Gastrocnemius medialis (tissue), 4 donors: Measurements from ENCODE around the gene JUP. TPM values are rescaled to one million over a fixed set of nuclear protein-coding genes. Genes with fewer than 3 reads are reported as not detected.

Experiments used
- ATAC-seq, 2 donors: fragments of 150-250 bp; one replicate each; pipeline ENCODE4 v1.9.1; 2016
- DNase-seq, 2 donors: peaks; one replicate each; pipeline ENCODE4 v3.0.0-alpha.2; 2019
- H3K27ac ChIP-seq, 4 donors: fragments of 200-600 bp; sonication (generic); 1 replicate in 1 of 4; 2 replicates in 3 of 4; pipeline ENCODE4 v1.5.1; 2016 to 2018; ENCODE audit warnings: mild to moderate bottlenecking in 2 of 4, moderate library complexity in 1 of 4
- H3K27me3 ChIP-seq, 3 donors: fragments of 200-600 bp; sonication (generic) in 2 of 3; 1 replicate in 1 of 3; 2 replicates in 2 of 3; pipeline versions ENCODE4 v1.5.1 to v1.6.0; 2016 to 2019; ENCODE audit warnings: mild to moderate bottlenecking in 1 of 3, moderate library complexity in 1 of 3
- H3K36me3 ChIP-seq, 2 donors: fragments of 200-600 bp; sonication (generic) in 1 of 2; one replicate each; pipeline ENCODE4 v1.5.1; 2017 to 2018
- H3K4me1 ChIP-seq, 2 donors: fragments of 200-600 bp; sonication (generic) in 1 of 2; one replicate each; pipeline ENCODE4 v1.5.1; 2016 to 2017; ENCODE audit warnings: mild to moderate bottlenecking in 2 of 2
- H3K4me3 ChIP-seq, 4 donors: fragments of 200-600 bp; sonication (generic) in 3 of 4; 1 replicate in 1 of 4; 2 replicates in 3 of 4; pipeline ENCODE4 v1.5.1; 2016 to 2019; ENCODE audit warnings: mild to moderate bottlenecking in 2 of 4
- H3K9me3 ChIP-seq, 3 donors: fragments of 200-600 bp; sonication (generic) in 2 of 3; 1 replicate in 1 of 3; 2 replicates in 2 of 3; pipeline ENCODE4 v1.5.1; 2016 to 2019
- CTCF ChIP-seq, 5 experiments: fragments of 450-650 bp in 3 of 5; fragments of 200-600 bp in 2 of 5; sonication (generic) in 2 of 5; IDR thresholded peaks in 4 of 5; conservative IDR thresholded peaks in 1 of 5; 1 replicate in 4 of 5; 2 replicates in 1 of 5; pipeline ENCODE4 v1.5.1; 2016 to 2019; ENCODE audit warnings: antibody characterized with exemption in 5 of 5, mild to moderate bottlenecking in 3 of 5, moderate library complexity in 3 of 5
- POLR2A ChIP-seq, 2 donors: fragments of 450-650 bp; IDR thresholded peaks; one replicate each; pipeline ENCODE4 v1.6.1; 2017; ENCODE audit warnings: antibody characterized with exemption in 2 of 2, mild to moderate bottlenecking in 2 of 2, moderate library complexity in 2 of 2
- in situ Hi-C, 4 donors: fragments of 200-750 bp; cut with MboI; loops; one replicate each; pipeline versions ENCODE4 v1.15.0 to v1.8.0; 2017; ENCODE audit warnings: low sequenced_read_pairs in 4 of 4
- intact Hi-C: fragments of 100-400 bp; cut with DNase I; formaldehyde crosslinking; loops from one replicate; pipeline ENCODE4 v1.15.1; 2023; ENCODE audit warnings: low total_unique reads
- total RNA-seq, 4 donors: library from RNA; depleted of rRNA; stranded (reverse); fragments of >200 nt; gene quantifications; one replicate each; pipeline versions ENCODE4 v1.1.0 to v1.2.3, GENCODE V29; 2016

The JUP gene
- total RNA-seq, 4 donors from 2014 or later, result 88.8 to 135 (median 113) TPM

DNA sequence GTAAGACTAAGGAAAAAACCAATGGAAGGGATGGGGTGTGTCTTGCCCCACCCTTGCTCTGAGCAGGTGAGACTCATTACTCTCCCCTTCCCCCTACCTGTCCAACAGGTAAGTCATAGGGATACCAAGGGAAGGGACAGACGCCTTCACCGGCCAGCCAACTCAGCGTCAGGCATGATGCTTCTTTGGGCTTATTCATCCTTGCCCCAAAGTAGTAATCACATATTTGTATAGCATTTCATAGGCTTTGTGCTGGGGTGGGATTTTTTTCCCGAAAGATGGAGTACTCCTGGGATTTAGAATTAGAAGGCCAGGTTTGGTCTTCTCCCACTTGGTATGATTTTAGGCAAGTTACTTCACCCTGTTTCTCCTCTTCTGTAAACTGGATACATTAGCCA is 509 bp upstream of the JUP start:
- H3K4me3 ChIP-seq, result no peak overlapping the region
- no peak for ATAC-seq

DNA sequence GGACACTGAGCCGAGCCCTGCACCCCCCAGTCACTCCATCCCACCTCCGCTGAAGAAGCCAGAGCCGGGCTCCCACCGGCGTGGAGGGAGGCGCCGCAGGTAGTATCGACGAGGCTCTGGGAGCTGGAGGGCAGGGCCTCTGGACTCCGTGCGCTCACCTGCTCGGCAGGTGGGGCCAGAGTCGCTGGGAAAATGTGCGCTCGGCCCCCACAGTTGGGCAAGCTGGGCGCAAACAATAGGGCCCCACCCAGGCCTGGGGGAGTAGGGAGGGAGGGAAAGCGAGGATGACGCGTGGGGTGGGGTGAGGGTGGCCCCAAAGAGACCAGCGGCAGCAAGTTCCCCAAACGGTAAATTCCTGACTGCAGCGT is 668 bp downstream of the JUP start:
- Histone ChIP-seq H3K27ac (peak overlapping the region; percentile 81 to 95 (median 92)), H3K4me3 (peak overlapping the region; percentile 72 to 83 (median 78)), H3K27me3 (no peaks in the 10 kb centered on the region), H3K36me3 (no peaks in the 10 kb centered on the region), H3K4me1 (peaks cover 47 to 52% of the 10 kb centered on the region in 2 donors), H3K9me3 (no peaks in the 10 kb centered on the region)
- no peak for TF ChIP-seq CTCF (IDR thresholded peaks at IDR 0.05 in 4 of 5, conservative IDR thresholded peaks at IDR 0.05 in 1 of 5)
- TF ChIP-seq POLR2A (IDR thresholded peaks at IDR 0.05), result no peak
- peak in 1 of 2 donors; percentile 43 for DNase-seq
- in situ Hi-C loops (no loop called here), intact Hi-C loops (loop anchor here (2.0 to 5.0 kb wide), 2 partner anchors 97 to 231 kb away; partner anchors contain the start of genes DNAJC7 and EIF1)
- ATAC-seq, result peak in 1 of 2 donors; percentile 0

More for the DNA sequence above, 509 bp upstream of the JUP start:
- Histone ChIP-seq H3K27ac (peak overlapping the region; percentile 48 to 64 (median 58)), H3K9me3 (no peaks in the 10 kb centered on the region), H3K27me3 (no peaks in the 10 kb centered on the region), H3K4me1 (peaks cover 35 to 41% of the 10 kb centered on the region in 2 donors), H3K36me3 (no peaks in the 10 kb centered on the region)
- no peak for TF ChIP-seq CTCF (IDR thresholded peaks at IDR 0.05 in 4 of 5, conservative IDR thresholded peaks at IDR 0.05 in 1 of 5)
- no peak for TF ChIP-seq POLR2A (IDR thresholded peaks at IDR 0.05)
- intact Hi-C loops (loop anchor here (2.0 to 5.0 kb wide), 2 partner anchors 98 to 230 kb away; partner anchors contain the start of genes DNAJC7 and EIF1), in situ Hi-C loops (no loop called here)
- no peak for DNase-seq

DNA sequence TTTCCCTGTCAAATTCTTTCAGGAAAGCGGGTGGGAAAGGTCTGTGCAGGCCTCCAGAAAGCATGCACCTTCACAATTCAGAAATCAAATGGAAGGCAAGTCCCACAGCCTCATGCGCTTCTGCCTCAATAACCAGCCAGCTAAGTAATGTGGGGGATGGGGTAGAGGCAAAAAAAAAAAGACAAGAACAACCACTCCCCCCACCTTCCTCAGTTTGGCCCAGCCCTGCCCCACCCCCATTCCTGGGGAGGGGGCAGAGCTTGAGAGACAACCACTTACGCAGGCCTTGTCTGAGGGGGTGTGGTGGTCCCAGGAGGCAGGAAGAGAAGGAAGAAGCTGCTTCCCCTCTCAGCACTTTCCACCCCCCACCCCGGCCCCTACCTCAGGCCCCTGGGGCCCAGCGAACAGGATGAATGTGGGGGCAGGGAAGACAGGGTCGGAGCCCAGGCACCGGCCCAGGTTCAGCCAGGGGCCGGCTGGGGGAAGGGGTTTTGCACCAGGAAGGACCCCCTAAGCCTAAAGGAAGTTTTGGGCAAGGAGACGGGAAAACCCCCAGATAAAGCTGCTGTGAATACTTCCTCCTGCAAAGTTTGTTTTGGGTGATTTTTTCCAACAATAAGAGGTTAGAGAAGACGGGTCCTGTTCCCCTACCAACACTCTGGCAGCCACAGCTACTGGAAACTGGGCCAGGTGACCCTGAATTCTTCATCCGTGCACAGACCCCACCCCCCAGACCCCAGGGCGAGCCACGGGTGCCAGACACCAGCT is 1.2 kb downstream of the JUP start:
- H3K27me3 ChIP-seq, result no peaks in the 10 kb centered on the region

DNA sequence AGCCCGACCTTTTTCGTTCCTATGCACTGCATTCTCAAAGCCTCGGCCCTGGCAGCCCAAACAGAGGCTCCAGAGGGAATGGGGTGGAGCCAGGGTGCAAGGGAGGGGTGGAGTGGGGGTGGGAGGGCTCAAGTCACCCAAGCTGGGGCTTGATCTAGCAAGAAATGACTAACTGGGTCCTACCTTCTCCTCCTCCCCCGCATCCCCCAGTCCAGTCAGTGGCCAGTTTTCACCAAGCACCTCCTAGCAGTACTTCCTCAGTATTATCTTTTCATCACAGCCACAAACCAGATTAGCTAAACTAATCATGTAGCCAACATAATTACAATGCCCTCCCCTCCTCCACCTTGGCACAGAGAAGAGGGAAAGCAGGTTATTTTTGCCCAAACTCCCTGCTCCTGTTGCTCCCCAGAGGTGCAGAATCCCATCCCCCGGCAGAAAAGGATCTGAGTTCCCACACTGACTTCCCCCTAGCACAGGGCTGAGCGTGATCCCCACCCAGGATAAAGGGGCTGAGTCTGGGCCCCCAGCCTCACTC is 2.2 kb downstream of the JUP start:
- Histone ChIP-seq H3K27me3 (no peaks in the 10 kb centered on the region), H3K4me3 (peak overlapping the region; percentile 72 to 83 (median 78)), H3K9me3 (no peaks in the 10 kb centered on the region), H3K36me3 (no peaks in the 10 kb centered on the region), H3K27ac (peak overlapping the region; percentile 81 to 95 (median 92)), H3K4me1 (peaks cover 63 to 68% of the 10 kb centered on the region in 2 donors)
- intact Hi-C loops, result no loop called here
- ATAC-seq, result no peak
- TF ChIP-seq POLR2A (IDR thresholded peaks at IDR 0.05) (no peak), CTCF (IDR thresholded peaks at IDR 0.05 in 4 of 5, conservative IDR thresholded peaks at IDR 0.05 in 1 of 5) (no peak)
- in situ Hi-C loops, result no loop called here
- peak; percentile 30 to 37 for DNase-seq

More for the DNA sequence above, 1.2 kb downstream of the JUP start:
- TF ChIP-seq POLR2A (IDR thresholded peaks at IDR 0.05) (no peak), CTCF (IDR thresholded peaks at IDR 0.05 in 4 of 5, conservative IDR thresholded peaks at IDR 0.05 in 1 of 5) (no peak)
- in situ Hi-C loops, result no loop called here
- H3K9me3 ChIP-seq, result no peaks in the 10 kb centered on the region
- H3K36me3 ChIP-seq, result no peaks in the 10 kb centered on the region
- H3K27ac ChIP-seq, result peak overlapping the region; percentile 81 to 95 (median 92)
- intact Hi-C loops, result loop anchor here (5.0 kb wide), 1 partner anchor 232 kb away; the partner anchor contains the start of gene DNAJC7
- peak in 1 of 2 donors; percentile 33 for DNase-seq
- peak overlapping the region; percentile 72 to 83 (median 78) for H3K4me3 ChIP-seq
- peaks cover 53 to 58% of the 10 kb centered on the region in 2 donors for H3K4me1 ChIP-seq
- no peak for ATAC-seq
